GM21528 (cell line): ENCODE measurements around the gene FPR3.
"Not testable (repeated sequence)": the region's sequence is repeated elsewhere in the genome, so short reads cannot be mapped to it uniquely, and the experiment has no call there.

Experiments
- ATAC-seq: cut with Tn5 transposase; IDR thresholded peaks from one replicate; pipeline ENCODE4 v1.9.1; 2021; ENCODE audit warnings: mild to moderate bottlenecking, moderate library complexity; ENCODE audit not compliant: unreplicated experiment, low FRiP score

The FPR3 gene

DNA sequence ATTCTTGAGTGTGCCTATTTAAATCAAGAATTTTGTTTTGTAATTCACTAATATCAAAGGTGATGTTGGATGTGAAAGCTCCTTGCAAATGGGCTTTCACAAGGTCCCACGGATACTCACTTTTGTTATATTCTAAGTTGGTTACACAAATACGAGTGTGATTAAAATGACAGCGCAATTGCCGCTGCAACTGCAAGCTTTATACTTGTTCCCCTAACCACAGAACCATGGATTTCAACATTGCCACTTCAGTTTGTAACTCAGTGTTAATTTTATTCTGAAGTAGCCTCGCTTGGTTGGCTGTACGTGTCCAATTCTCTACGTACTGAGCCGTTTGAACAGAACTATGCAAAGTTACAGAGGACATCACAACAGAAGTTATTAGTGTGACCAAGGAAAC lies 10.4 kb downstream of the FPR3 start:
- not testable (repeated sequence) for ATAC-seq

DNA sequence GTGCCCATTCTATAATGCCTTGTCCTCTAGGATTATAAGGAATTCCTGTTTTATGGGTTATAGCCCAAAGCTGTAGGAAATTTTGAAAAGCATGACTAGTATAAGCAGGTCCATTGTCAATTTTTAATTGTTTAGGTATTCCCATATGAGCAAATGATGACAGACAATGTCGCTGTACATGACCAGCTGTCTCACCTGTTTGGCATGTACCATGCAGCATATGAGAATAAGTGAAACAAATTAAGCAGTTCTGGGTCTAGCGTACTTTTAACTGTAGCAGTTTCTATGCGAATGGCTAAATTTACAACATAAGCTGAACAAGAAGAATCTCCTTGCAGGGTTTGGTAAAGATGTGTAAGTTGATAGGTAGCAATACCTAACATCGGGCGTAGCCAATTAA lies 11.6 kb downstream of the FPR3 start:
- ATAC-seq, result not testable (repeated sequence)

DNA sequence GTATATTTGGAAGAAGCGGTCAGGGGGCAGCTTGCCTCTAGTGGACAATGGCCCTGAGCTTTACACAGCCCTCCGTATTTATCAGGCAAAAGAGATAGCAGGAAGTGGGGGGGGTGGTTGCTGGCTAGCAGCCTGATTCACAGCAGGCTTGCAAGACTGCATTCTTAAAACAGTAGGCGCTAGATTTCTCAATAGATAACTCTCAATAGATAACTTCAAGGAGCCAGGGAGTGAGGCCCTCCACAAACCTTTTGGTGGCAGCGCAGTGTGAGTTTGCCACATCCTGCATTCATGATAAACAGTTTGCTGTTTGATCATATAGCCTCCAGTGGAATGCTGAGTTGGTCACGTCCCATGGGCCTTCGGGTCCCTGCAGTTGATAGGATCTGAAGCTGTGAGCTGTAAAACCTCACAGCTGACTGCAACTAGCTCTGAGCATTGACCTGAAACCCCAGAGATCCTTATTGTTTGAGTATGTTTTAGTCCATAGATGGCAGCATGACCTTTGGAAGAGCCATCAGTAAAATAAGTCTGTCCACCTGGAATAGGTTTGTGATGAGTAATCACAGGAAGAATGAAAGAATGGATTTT lies 12.2 kb downstream of the FPR3 start:
- no peak for ATAC-seq

DNA sequence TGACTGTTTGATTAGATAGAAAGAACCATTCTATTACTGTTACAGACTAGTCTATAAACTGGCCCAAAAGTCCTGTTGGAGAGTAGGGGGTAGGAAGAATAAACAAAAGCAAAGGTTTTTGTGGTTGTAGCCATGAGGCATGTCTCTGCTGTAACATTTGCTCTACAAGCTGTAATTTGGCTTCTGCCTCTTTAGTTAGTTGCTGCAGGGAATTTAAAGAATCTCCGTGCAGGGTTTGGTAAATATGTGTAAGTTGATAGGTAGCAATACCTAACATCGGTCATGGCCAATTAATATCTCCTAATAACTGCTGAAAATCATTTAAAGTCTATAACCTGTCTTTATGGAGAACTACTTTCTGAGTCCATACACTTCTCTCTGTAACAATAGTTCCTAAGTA lies 13.0 kb downstream of the FPR3 start:
- no peak for ATAC-seq

DNA sequence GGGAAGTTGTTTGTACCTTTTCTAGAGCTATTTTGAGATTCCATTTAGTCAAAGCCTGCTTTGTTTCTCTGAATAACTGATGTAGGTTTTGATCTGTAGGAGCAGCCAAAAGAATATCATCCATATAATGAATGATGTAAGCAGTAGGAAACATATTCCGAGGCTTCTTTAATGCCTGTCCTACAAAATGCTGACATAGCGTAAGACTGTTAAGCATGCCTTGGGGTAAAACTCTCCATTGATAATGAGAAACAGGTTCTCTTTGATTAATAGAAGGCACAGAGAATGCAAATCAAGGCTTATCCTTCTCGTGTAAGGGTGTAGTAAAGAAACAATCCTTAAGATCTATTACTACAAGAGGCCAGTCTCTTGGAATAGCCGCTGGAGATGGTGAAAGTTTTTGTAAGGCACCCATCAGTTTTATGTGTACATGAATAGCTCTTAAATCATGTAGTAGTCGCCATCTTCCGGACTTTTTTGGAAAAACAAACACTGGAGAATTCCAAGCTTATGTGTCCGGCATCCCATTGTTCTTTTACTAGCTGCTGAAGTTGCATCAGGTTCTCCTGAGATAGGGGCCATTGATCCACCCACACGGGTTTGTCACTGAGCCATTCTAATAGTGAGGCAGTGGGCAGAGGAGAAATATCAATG lies 13.5 kb downstream of the FPR3 start:
- ATAC-seq, result no peak

DNA sequence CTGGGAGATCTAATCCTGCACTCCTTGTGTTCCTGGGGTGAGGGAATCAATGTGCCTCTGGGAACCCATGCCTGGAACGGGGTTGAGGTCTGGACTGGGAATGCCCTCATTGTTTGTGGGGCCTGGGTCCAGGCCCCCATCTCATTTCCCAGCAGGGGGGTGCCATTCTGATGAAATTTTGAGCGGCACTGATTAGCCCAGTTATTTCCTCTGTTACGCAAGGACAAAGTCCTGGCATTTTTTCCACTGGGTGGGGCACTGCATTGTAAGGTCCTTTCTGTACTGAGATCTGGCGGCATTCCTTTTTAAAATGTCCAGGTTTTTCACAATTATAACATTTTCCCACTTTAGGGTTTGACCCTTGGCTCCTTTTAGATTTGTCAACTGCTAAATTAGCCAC lies 14.8 kb downstream of the FPR3 start:
- ATAC-seq, result no peak

DNA sequence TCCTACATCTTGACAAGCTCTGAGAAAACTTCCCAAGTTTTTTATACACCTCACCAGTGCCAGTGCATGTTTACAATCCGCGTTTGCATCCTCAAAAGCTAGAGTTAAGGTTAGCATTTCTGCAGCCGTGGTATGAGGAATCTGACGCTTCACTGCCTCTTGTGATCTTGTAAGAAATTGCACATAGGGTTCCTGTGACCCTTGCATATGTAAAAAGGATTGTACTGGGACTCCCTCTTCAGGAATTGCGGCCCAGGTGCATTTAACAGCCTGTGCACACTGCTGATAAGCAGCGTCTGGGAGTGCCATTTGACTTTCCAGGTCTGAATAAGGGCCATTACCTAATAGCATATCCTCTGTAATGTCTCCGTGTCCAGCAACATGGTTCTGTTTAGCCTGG lies 15.3 kb downstream of the FPR3 start:
- ATAC-seq, result no peak

DNA sequence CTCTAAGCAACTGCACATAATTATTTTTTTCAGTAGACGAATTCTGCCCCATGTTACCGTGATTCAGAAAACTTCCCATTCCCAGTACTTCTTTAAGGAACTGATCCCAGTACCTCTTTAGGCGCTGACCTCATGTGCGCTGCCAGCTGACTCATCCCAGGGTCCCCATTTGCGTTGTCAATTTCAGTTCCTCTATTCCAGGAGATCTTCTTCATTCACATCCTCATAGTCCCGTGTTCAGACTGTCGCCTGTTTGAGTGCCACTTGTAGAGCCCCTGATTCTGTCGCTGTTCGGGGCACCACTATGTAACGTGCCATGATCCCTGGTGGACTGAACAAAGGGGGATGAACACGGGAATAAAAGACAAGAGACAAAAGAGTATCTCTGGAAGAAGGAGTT lies 16.4 kb downstream of the FPR3 start:
- no peak for ATAC-seq

DNA sequence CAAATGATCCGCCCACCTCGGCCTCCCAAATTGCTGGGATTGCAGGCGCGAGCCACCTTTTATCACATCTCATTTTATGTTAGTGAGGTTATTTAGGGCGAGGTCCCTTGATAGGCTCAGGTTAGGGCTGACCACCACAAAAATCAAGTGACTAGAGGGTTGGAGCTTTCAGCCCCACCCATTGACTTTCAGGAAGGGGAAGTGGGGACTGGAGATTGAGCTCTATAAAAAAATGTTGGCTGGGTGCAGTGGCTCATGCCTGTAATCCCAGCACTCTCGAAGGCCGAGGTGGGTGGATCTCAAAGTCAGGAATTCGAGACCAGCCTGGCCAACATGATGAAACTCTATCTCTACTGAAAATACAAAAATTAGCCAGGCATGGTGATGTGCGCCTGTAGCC lies 20.1 kb downstream of the FPR3 start:
- no peak for ATAC-seq

DNA sequence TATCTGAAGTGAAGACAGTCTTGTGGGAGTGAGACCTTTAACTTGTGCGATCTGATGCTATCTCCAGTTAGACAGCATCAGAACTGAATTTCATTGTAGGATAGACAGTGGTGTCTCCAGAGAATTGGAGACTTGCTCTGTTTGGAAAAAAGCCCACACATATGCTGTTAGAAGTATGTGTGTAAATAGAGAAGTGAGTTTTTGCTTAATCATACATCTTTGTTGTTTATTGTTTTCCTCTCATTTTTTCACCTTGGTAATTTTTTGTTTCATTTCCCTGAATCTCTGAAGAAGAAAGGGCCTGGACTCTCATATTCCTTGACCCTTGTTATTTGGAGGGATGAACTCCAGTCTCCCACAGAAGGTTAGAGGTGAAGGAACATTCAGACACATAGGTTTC lies 21.8 kb downstream of the FPR3 start:
- no peak for ATAC-seq

DNA sequence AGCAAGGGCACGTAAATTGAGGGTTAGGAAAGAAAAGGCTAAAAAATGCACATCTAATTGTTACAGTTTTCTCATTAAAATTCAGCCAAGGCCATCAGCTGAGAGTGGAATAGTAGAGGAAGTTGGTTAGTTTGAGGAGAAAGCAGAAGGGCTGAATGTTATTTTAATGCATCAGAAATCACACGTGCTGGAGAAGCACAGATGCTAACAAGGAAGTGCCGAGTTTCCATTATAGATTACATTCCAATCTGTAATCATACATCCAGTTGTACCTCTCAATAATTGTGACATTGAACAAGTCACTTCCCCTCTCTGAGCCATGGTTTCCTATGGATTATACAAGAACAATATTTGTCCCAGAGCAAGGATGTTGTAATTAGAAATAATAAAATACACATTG lies 25.1 kb downstream of the FPR3 start:
- no peak for ATAC-seq

DNA sequence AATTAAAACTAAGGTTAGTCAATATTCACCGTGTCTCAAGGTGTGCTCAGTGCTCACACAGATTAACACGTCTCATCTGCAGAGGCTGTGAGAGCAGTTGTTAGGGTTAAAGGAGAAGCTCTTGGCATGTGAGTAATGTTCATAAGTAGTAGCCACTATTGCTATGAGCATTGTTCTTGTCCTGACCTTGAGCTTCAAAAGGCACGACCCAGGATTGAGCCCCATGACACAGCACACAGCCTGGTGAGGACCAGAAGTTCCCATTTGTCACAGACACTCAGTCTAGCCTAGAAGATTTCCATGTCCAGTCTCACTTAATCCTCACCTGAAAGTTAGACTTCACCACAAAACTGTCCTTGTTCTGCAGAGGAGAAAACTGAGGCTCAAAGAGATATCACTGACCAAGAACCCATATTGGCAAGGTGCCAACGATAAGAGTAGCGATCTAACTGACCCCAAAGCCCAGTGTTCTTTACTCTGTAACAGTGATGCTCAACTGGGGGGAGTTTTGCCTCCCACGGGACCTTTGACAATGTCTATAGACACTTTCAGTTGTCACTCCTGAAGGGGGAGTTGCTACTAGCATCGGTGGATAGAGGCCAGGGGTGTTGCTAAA lies 26.0 kb downstream of the FPR3 start:
- ATAC-seq, result no peak

DNA sequence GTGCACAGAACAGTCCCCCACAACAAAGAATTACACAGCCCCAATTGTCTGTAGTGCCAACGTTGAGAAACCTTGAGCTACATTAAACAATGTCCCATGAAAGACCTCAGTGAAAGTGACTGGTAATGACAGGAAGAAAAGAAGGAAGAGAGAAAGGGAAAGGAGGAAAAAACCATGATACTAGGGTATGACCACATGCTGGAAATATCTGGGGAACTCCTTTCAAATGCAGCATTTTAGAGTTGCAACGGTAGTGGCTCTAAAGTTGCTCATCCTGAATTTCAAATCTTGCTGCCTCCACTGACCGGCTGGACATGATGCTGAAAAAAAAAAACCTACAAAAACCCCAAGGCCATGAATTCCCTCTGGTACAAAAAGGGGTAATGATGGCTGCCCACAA lies 26.5 kb downstream of the FPR3 start:
- no peak for ATAC-seq

DNA sequence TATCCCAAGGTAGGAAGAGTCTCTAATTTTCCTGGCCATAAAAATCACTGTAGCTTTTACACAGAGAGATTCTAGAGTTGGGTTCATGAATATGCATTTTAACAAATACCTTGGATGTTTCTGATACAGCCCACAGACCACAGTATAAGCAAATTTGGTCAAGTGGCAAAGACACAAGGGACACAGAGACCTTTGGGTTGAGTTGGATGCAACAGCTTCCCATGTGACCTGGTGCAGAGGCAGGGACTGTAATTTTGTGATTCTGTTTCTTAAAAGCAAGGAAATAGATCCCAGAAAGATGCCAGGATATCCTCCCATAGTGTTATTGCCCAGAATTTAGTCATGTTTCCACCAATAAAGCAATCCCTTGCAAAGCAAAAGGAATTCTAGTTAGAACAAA lies 27.0 kb downstream of the FPR3 start:
- ATAC-seq, result no peak

DNA sequence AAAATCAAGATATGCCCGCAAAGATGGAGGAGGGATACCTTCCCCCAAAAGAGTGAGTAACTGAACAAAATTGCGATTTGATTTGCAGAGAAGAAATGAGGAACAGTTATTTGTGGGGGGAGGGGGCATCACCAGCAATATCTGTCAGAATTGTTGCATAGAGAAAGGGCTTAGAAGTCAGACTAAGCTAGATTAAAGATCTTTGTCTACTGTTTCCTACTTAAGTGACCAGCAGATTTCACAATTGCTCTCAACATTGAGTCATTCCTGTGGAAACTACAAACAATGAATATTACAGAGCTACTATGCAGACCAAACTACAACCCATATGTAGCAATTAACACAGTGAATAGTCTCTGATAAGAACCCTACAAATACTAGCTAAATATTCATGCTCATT lies 27.4 kb downstream of the FPR3 start:
- ATAC-seq, result no peak

DNA sequence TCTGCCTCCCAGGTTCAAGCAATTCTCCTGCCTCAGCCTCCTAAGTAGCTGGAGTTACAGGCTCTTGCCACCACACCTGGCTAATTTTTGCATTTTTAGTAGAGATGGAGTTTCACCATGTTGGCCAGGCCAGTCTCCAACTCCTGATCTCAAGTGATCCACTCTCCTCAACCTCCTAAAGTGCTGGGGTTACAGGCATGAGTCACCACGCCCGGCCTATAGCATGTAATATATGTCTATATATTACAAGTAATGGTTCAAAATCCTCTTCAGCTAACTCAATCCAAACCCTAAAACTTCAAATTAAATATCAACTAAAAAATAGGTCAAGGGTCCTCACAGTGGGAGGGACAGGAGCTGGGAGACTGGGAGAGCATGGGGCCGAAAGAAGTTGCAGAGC lies 28.0 kb downstream of the FPR3 start:
- no peak for ATAC-seq

DNA sequence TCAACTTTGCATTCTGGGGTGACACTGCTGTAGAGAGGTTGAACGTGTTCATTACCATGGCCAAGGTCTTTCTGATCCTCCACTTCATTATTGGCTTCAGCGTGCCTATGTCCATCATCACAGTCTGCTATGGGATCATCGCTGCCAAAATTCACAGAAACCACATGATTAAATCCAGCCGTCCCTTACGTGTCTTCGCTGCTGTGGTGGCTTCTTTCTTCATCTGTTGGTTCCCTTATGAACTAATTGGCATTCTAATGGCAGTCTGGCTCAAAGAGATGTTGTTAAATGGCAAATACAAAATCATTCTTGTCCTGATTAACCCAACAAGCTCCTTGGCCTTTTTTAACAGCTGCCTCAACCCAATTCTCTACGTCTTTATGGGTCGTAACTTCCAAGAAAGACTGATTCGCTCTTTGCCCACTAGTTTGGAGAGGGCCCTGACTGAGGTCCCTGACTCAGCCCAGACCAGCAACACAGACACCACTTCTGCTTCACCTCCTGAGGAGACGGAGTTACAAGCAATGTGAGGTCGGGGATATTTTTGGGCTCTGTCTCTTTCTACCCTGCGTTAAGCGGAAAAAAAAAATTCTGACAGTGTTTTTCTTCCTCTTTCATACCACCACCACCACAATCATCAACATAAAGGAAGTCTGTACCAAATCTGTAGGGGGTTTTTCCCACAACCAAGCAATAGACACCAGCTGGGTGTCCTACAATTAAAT lies 29.5 kb downstream of the FPR3 start:
- no peak for ATAC-seq

DNA sequence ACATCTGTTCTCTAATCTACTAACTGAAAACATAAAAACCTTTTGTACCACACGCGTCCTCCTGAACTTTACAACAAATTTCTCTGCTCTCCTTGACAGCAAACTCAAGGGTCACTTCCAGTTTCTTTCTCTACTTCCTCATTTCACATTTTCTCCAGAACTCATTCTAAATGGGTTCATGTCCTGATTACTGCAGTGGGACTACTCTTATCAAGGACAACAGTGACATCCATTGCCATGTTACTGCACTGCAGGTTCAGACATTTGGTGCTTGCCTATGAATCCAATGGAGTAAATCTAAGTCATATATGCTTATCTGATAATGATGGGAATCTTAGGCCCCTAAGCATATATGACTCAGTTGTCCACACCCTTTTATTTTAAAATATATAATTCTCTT lies 35.3 kb downstream of the FPR3 start:
- no peak for ATAC-seq

DNA sequence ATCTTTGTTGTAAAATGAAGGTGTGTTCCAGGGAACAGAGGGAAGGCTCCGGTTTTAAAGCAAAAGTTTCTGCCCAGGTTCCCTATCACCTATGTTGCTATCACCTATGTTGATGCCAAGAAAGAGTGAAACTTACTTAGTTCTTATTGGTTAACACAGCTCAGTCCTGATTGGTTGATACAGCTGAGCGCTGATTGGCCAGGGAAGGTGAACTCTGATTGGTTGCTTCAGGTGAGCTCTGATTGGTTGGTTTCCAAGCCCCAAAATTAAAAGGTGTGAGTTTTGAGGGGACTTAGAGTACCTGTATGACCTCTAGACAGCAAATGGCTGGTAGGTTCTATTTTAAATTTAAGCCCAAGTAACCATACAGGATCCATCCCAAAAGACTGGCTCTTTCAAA lies 42.2 kb downstream of the FPR3 start:
- ATAC-seq, result no peak

DNA sequence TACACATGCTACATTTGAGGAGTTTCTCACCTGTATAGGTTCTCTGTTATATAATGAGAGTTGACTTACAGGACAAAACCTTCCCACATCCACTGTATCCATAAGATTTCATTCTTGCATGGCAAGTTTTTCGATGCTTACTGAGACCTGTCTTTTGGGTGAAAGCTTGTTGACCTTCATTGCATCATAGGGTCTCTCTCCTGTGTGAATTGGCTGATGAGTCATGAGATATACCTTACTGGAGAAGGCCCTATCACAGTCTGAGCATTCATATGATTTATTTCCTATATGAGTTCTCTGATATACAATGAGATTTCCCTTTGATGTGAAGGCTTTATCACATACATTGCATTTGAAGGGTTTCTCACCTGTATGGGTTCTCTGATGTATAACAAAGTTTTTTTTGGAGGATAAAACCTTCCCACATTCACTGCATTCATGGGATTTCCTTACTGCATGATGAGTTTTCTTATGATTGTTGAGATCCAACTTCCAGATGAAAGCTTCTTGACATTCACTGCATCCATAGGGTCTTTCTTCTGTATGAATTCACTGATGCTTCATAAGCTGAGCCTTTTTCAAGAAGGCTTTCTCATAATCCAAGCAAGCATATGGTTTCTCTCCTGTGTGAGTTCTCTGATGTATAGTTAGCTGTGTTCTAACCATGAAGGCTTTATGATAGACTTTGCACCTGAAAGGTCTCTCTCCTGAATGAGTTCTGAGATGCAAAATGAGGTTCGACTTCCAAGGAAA lies 67.1 kb downstream of the FPR3 start:
- no peak for ATAC-seq

DNA sequence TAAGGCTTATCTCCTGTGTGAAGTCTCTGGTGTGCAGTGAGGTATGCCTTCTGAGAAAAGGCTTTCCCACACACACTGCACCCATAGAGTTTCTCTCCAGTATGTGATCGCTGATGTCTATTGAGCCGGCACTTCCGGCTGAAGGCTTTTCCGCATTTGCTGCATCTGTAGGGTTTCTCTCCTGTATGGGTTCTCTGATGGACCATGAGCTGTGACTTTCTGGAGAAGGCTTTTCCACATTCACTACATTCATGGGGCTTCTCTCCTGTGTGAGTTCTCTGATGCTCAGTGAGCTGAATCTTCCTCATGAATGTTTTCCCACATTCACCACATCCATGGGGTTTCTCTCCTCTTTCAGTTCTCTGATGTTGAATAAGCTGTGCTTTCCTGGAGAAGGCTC lies 78.1 kb downstream of the FPR3 start:
- ATAC-seq, result no peak
